IMR-90 (cell line): ENCODE results near the gene GLS. TPM values are rescaled to one million over a fixed set of nuclear protein-coding genes. Genes with fewer than 3 reads are reported as not detected.

Experiments
- ATAC-seq: fragments of 200-7000 bp; cut with Tn5 transposase; 2 replicates; pipeline ENCODE4 v1.9.1; 2020; ENCODE audit warnings: low read depth, mild to moderate bottlenecking, moderate library complexity
- BruUV-seq: library from RNA; stranded (reverse); fragments of 400-500 nt; replicated peaks from 2 replicates; lab custom pipeline; 2021; lab: Mats Ljungman, UMichigan
- CTCF ChIA-PET: fragments of 300-600 bp; formaldehyde crosslinking; extraction: SDS; loops from one replicate; lab custom pipeline; 2021; ENCODE audit warnings: antibody characterized with exemption; lab: Yijun Ruan, JAX
- POLR2A ChIA-PET: fragments of 300-600 bp; sonication (Branson Sonifier 250); formaldehyde crosslinking; loops from one replicate; lab custom pipeline; 2022; ENCODE audit warnings: antibody characterized with exemption; ENCODE audit not compliant: unreplicated experiment; lab: Charles Lee
- DNase-seq: peaks from one replicate; pipeline ENCODE4 v3.0.0; 2013
- H2AFZ ChIP-seq: replicated peaks from 2 replicates; pipeline ENCODE3; 2013; ENCODE audit warnings: low read length, mild to moderate bottlenecking; ENCODE audit not compliant: poor library complexity
- H2AK5ac ChIP-seq: 2 replicates; pipeline ENCODE4 v1.6.1; 2013; ENCODE audit warnings: low read depth, low read length, inconsistent platforms
- H2AK9ac ChIP-seq: replicated peaks from 2 replicates; pipeline ENCODE3; 2013; ENCODE audit warnings: mild to moderate bottlenecking, low read depth, low read length, moderate library complexity; ENCODE audit not compliant: poor library complexity
- H2BK120ac ChIP-seq: 2 replicates; pipeline ENCODE4 v1.6.1; 2013; ENCODE audit warnings: low read depth, low read length, inconsistent platforms
- H2BK15ac ChIP-seq: 3 replicates; pipeline ENCODE4 v1.6.1; 2013; ENCODE audit warnings: low read depth, low read length, inconsistent platforms
- H2BK20ac ChIP-seq: 2 replicates; pipeline ENCODE4 v1.6.1; 2013; ENCODE audit warnings: low read depth, mild to moderate bottlenecking, inconsistent platforms, low read length, moderate library complexity
- H2BK5ac ChIP-seq: 2 replicates; pipeline ENCODE4 v1.6.1; 2013; ENCODE audit warnings: mild to moderate bottlenecking, low read depth, low read length, inconsistent platforms; ENCODE audit not compliant: poor library complexity, severe bottlenecking
- H3K14ac ChIP-seq: replicated peaks from 2 replicates; pipeline ENCODE4 v1.6.1; 2013; ENCODE audit warnings: low read depth, low read length, inconsistent platforms
- H3K18ac ChIP-seq: 2 replicates; pipeline ENCODE4 v1.6.1; 2013; ENCODE audit warnings: low read depth, low read length, control low read depth
- H3K23ac ChIP-seq: 2 replicates; pipeline ENCODE4 v1.6.1; 2013; ENCODE audit warnings: low read depth, low read length, inconsistent platforms
- H3K27ac ChIP-seq: 2 replicates; pipeline ENCODE4 v1.5.1; 2013; ENCODE audit warnings: mild to moderate bottlenecking, control low read depth, low read length; ENCODE audit not compliant: insufficient read depth
- H3K27me3 ChIP-seq: 2 replicates; pipeline ENCODE4 v1.6.1; 2013; ENCODE audit warnings: low read length; ENCODE audit not compliant: control insufficient read depth, insufficient read depth
- H3K36me3 ChIP-seq: 2 replicates; pipeline ENCODE4 v1.6.1; 2013; ENCODE audit warnings: low read length, mixed read lengths; ENCODE audit not compliant: control insufficient read depth, insufficient read depth
- H3K4ac ChIP-seq: 2 replicates; pipeline ENCODE4 v1.6.1; 2013; ENCODE audit warnings: low read depth, low read length, inconsistent platforms
- H3K4me1 ChIP-seq: 2 replicates; pipeline ENCODE4 v1.6.1; 2013; ENCODE audit warnings: low read length, mixed read lengths; ENCODE audit not compliant: control insufficient read depth, insufficient read depth
- H3K4me2 ChIP-seq: 2 replicates; pipeline ENCODE4 v1.6.1; 2013; ENCODE audit warnings: low read depth, mild to moderate bottlenecking, control low read depth, low read length, moderate library complexity
- H3K4me3 ChIP-seq: 2 replicates; pipeline ENCODE4 v1.5.1; 2013; ENCODE audit warnings: low read depth, mild to moderate bottlenecking, control low read depth, low read length, moderate library complexity; ENCODE audit not compliant: insufficient read depth
- H3K56ac ChIP-seq: 2 replicates; pipeline ENCODE4 v1.6.1; 2013; ENCODE audit warnings: low read length, inconsistent platforms; ENCODE audit not compliant: insufficient read depth; ENCODE audit errors: extremely low read depth
- H3K79me1 ChIP-seq, 2 experiments: 2 replicates each; pipeline ENCODE4 v1.6.1; 2013; ENCODE audit warnings: low read length in 2 of 2, inconsistent platforms in 1 of 2, low read depth in 1 of 2
- H3K9ac ChIP-seq: 2 replicates; pipeline ENCODE4 v1.6.1; 2013; ENCODE audit warnings: low read depth, low read length, control low read depth
- H3K9me1 ChIP-seq: 2 replicates; pipeline ENCODE4 v1.6.1; 2013; ENCODE audit warnings: low read length, inconsistent platforms; ENCODE audit not compliant: insufficient read depth
- H3K9me3 ChIP-seq: 2 replicates; pipeline ENCODE4 v1.6.1; 2013; ENCODE audit warnings: low read length; ENCODE audit not compliant: control insufficient read depth, insufficient read depth
- H4K20me1 ChIP-seq: 2 replicates; pipeline ENCODE4 v1.6.1; 2013; ENCODE audit warnings: low read length, inconsistent platforms; ENCODE audit not compliant: insufficient read depth
- H4K5ac ChIP-seq: 2 replicates; pipeline ENCODE4 v1.6.1; 2013; ENCODE audit warnings: mild to moderate bottlenecking, low read depth, low read length, control low read depth
- H4K8ac ChIP-seq, 2 experiments: 2 replicates each; pipeline ENCODE4 v1.6.1; 2013; ENCODE audit warnings: low read depth in 2 of 2, low read length in 2 of 2, control low read depth in 1 of 2, inconsistent platforms in 1 of 2
- H4K91ac ChIP-seq: 2 replicates; pipeline ENCODE4 v1.6.1; 2013; ENCODE audit warnings: low read depth, low read length, inconsistent platforms; ENCODE audit not compliant: insufficient read depth
- BHLHE40 ChIP-seq: fragments of 150-350 bp; IDR thresholded peaks from 2 replicates; pipeline ENCODE4 v1.6.1; 2016; ENCODE audit warnings: mild to moderate bottlenecking, low read depth, low read length
- CEBPB ChIP-seq: IDR thresholded peaks from 2 replicates; pipeline ENCODE4 v1.6.1; 2012; ENCODE audit warnings: low read depth, low read length, improper control_type of control experiment
- CHD1 ChIP-seq: IDR thresholded peaks from 2 replicates; pipeline ENCODE4 v1.6.1; 2012; ENCODE audit warnings: low read depth, low read length, improper control_type of control experiment
- CTCF ChIP-seq: conservative IDR thresholded peaks from 2 replicates; pipeline ENCODE4 v1.5.1; 2012; ENCODE audit warnings: mild to moderate bottlenecking, low read depth, low read length, improper control_type of control experiment
- ELK1 ChIP-seq: fragments of 150-350 bp; IDR thresholded peaks from 2 replicates; pipeline ENCODE4 v1.6.1; 2016; ENCODE audit warnings: low read depth, mild to moderate bottlenecking, low read length, moderate library complexity, borderline replicate concordance
- FOS ChIP-seq: fragments of 150-350 bp; IDR thresholded peaks from 2 replicates; pipeline ENCODE4 v1.6.1; 2016; ENCODE audit warnings: low read depth, low read length
- MAFK ChIP-seq: IDR thresholded peaks from 2 replicates; pipeline ENCODE4 v1.6.1; 2012; ENCODE audit warnings: low read depth, low read length, improper control_type of control experiment
- MAZ ChIP-seq: IDR thresholded peaks from 2 replicates; pipeline ENCODE4 v1.6.1; 2012; ENCODE audit warnings: low read depth, mild to moderate bottlenecking, low read length, improper control_type of control experiment, moderate library complexity, borderline replicate concordance
- MXI1 ChIP-seq: IDR thresholded peaks from 2 replicates; pipeline ENCODE4 v1.6.1; 2012; ENCODE audit warnings: low read depth, mild to moderate bottlenecking, low read length, moderate library complexity, borderline replicate concordance
- NFE2L2 ChIP-seq: fragments of 150-350 bp; IDR thresholded peaks from 2 replicates; pipeline ENCODE4 v1.6.1; 2016; ENCODE audit warnings: low read depth, mild to moderate bottlenecking, low read length
- POLR2A ChIP-seq: IDR thresholded peaks from 2 replicates; pipeline ENCODE4 v1.6.1; 2012; ENCODE audit warnings: mild to moderate bottlenecking, low read depth, low read length
- RAD21 ChIP-seq: IDR thresholded peaks from 2 replicates; pipeline ENCODE4 v1.6.1; 2012; ENCODE audit warnings: low read length, improper control_type of control experiment
- RCOR1 ChIP-seq: IDR thresholded peaks from 2 replicates; pipeline ENCODE4 v1.6.1; 2012; ENCODE audit warnings: mild to moderate bottlenecking, low read length, improper control_type of control experiment; ENCODE audit not compliant: insufficient replicate concordance
- RFX5 ChIP-seq: IDR thresholded peaks from 2 replicates; pipeline ENCODE4 v1.8.0; 2012; ENCODE audit warnings: low read depth, mild to moderate bottlenecking, low read length, moderate library complexity
- SMC3 ChIP-seq: fragments of 150-350 bp; IDR thresholded peaks from 2 replicates; pipeline ENCODE4 v1.6.1; 2016; ENCODE audit warnings: low read depth, mild to moderate bottlenecking, antibody characterized with exemption, low read length, moderate library complexity
- USF2 ChIP-seq: fragments of 150-350 bp; IDR thresholded peaks from 2 replicates; pipeline ENCODE4 v1.6.1; 2017; ENCODE audit warnings: mild to moderate bottlenecking, antibody characterized with exemption, low read length, low read depth
- dilution Hi-C: fragments of 300-500 bp; cut with HindIII; formaldehyde crosslinking; loops from one replicate; pipeline ENCODE4 v1.14.3; 2018; ENCODE audit warnings: low sequenced_read_pairs; ENCODE audit not compliant: unreplicated experiment
- in situ Hi-C: fragments of 300-500 bp; cut with MboI; formaldehyde crosslinking; loops from 3 replicates; pipeline ENCODE4 v1.14.3; 2019; ENCODE audit warnings: low sequenced_read_pairs, inconsistent platforms, mixed read lengths
- intact Hi-C: fragments of 100-400 bp; cut with micrococcal nuclease; formaldehyde crosslinking; loops from 2 replicates; pipeline ENCODE4 v1.10.0; 2022
- polyA plus RNA-seq, 3 experiments: library from polyadenylated mRNA; depleted of rRNA; stranded (reverse); fragments of >200 nt; gene quantifications; 2 replicates each; pipeline ENCODE4 v1.2.3, GENCODE V29; 2012; ENCODE audit warnings: low replicate concordance in 1 of 3
- total RNA-seq: library from RNA; depleted of rRNA; stranded (reverse); fragments of >200 nt; gene quantifications from 2 replicates; pipeline ENCODE4 v1.2.3, GENCODE V29; 2012

The GLS gene
- total and polyA plus RNA-seq, 2 of the 4 experiments (the other 2 are of a cell fraction) = 87.5 to 130 TPM

GRCh38 chr2:191008286-191008685 lies 127.7 kb downstream of the GLS start:
- Histone ChIP-seq H2BK120ac (no peak overlapping the region), H2BK5ac (no peak overlapping the region), H3K79me1 (peaks cover 31 to 70% of the 10 kb centered on the region in 2 experiments), H3K18ac (no peak overlapping the region), H3K36me3 (peaks cover 41% of the 10 kb centered on the region), H2AK5ac (0 out of 2 replicates have a peak overlapping the region, but pooled peaks have one; percentile 35), H4K20me1 (peaks cover 15% of the 10 kb centered on the region; the same call in 1 of the 2 replicates), H4K5ac (no peak overlapping the region), H2AFZ (no peak overlapping the region), H3K4me1 (peaks cover 8% of the 10 kb centered on the region), H3K4me2 (no peak overlapping the region), H3K4ac (no peak overlapping the region), H2BK15ac (no peak overlapping the region), H3K9me1 (peaks cover 22% of the 10 kb centered on the region), H3K14ac (no peak overlapping the region), H3K4me3 (no peak overlapping the region), H2BK20ac (no peak overlapping the region), H3K9me3 (no peaks in the 10 kb centered on the region), H3K9ac (no peak overlapping the region), H3K23ac (no peak overlapping the region; the same call in 1 of the 2 replicates), H3K27me3 (no peaks in the 10 kb centered on the region), H2AK9ac (no peak overlapping the region), H3K56ac (no peak overlapping the region), H3K27ac (no peak overlapping the region), H4K91ac (no peak overlapping the region), H4K8ac (no peak overlapping the region)
- ChIA-PET CTCF (no interaction called here), POLR2A (no interaction called here)
- intact Hi-C loops = no loop called here
- DNase-seq (no peak), ATAC-seq (no peak)
- TF ChIP-seq NFE2L2 (no peak), FOS (no peak), CHD1 (no peak), RAD21 (no peak), CTCF (no peak), MXI1 (no peak), RCOR1 (no peak), CEBPB (no peak), USF2 (no peak), BHLHE40 (no peak), SMC3 (no peak), MAFK (no peak), MAZ (no peak), POLR2A (no peak), RFX5 (no peak), ELK1 (no peak)
- BruUV-seq = no TSS peak
- in situ Hi-C loops = no loop called here
- dilution Hi-C loops = no loop called here
